ENCODE measurements around the gene DDX1. TPM values are rescaled to one million over a fixed set of nuclear protein-coding genes. Genes with fewer than 3 reads are reported as not detected.

DDX1 gene
- total RNA-seq, 1 donor from 2014 or later, result 77.0 TPM

- no peak overlapping the region for H3K4me3 ChIP-seq (ENCODE audit: low read depth, low read length)
- DNase-seq (ENCODE audit: low read depth), result no peak
- TF ChIP-seq, protein P1, sequence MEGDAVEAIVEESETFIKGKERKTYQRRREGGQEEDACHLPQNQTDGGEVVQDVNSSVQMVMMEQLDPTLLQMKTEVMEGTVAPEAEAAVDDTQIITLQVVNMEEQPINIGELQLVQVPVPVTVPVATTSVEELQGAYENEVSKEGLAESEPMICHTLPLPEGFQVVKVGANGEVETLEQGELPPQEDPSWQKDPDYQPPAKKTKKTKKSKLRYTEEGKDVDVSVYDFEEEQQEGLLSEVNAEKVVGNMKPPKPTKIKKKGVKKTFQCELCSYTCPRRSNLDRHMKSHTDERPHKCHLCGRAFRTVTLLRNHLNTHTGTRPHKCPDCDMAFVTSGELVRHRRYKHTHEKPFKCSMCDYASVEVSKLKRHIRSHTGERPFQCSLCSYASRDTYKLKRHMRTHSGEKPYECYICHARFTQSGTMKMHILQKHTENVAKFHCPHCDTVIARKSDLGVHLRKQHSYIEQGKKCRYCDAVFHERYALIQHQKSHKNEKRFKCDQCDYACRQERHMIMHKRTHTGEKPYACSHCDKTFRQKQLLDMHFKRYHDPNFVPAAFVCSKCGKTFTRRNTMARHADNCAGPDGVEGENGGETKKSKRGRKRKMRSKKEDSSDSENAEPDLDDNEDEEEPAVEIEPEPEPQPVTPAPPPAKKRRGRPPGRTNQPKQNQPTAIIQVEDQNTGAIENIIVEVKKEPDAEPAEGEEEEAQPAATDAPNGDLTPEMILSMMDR (conservative IDR thresholded peaks at IDR 0.05; ENCODE audit: low read depth, low read length), result no peak
These were observed 25.4 kb downstream of the DDX1 start for GRCh38 chr2:15616850-15617777.

DNA sequence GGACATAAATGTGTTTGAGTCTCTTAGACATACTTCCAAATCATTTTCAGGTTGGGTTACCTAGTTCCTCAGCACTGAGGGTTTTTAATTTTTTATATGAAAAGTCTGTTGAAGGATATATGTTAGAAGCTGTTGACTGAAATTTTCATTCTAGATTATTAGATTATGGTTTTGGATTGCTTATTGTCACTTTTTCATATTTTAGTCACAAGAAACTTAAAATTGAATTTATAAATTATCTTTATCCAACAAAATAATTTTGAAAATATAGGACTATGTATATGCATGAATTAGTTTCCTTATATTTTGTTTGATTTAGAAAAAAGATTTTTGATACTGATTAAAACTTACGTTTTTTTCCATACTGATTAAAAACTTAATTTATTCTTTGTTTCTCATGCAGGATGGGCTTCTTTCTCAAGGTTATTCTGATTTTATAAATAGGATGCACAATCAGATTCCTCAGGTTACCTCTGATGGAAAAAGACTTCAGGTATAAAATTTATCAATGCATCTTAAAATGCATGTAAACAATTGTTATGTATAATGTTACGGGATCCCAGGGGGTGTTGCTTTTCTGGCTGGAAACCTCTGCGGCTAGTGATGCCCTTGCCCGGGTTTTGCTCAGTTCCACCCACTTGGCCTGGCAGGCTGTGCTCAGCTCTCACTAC is 26.2 kb downstream of the DDX1 start:
- no peak overlapping the region for H3K4me3 ChIP-seq (ENCODE audit: low read depth, low read length)
- no peak for DNase-seq (ENCODE audit: low read depth)
- TF ChIP-seq, protein P1 (conservative IDR thresholded peaks at IDR 0.05; ENCODE audit: low read depth, low read length), result no peak

GRCh38 chr2:15618449-15618855 is 26.8 kb downstream of the DDX1 start:
- no peak overlapping the region for H3K4me3 ChIP-seq (ENCODE audit: low read depth, low read length)
- TF ChIP-seq, protein P1 (conservative IDR thresholded peaks at IDR 0.05; ENCODE audit: low read depth, low read length), result no peak
- DNase-seq (ENCODE audit: low read depth), result no peak

GRCh38 chr2:15619076-15619475 is 27.4 kb downstream of the DDX1 start:
- TF ChIP-seq, protein P1 (conservative IDR thresholded peaks at IDR 0.05; ENCODE audit: low read depth, low read length), result no peak
- DNase-seq (ENCODE audit: low read depth), result no peak

GRCh38 chr2:15619510-15619909 is 27.8 kb downstream of the DDX1 start:
- DNase-seq (ENCODE audit: low read depth), result no peak
- TF ChIP-seq, protein P1 (conservative IDR thresholded peaks at IDR 0.05; ENCODE audit: low read depth, low read length), result no peak
- H3K4me3 ChIP-seq (ENCODE audit: low read depth, low read length), result no peak overlapping the region

More at GRCh38 chr2:15619076-15619475, 27.4 kb downstream of the DDX1 start:
- no peak overlapping the region for H3K4me3 ChIP-seq (ENCODE audit: low read depth, low read length)

DNA sequence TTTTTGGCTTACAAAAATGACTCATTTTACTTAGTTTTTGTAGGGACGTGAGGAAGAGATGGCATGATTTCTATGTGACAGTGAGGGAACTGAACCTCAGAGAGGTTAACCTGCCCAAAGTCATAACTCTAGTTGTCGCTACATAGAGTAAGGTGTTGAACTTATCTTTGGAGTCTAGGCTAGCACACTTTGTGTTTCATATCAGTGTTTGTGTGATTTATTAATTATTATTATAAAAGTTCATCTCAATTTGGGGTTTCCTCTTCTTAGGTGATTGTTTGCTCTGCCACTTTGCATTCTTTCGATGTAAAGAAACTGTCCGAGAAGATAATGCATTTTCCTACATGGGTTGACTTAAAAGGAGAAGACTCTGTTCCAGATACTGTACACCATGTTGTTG is 28.3 kb downstream of the DDX1 start:
- DNase-seq (ENCODE audit: low read depth), result no peak
- TF ChIP-seq, protein P1 (conservative IDR thresholded peaks at IDR 0.05; ENCODE audit: low read depth, low read length), result no peak
- H3K4me3 ChIP-seq (ENCODE audit: low read depth, low read length), result no peak overlapping the region

Data from epithelial cell of proximal tubule (primary cell).